HUES48 (cell line): ENCODE measurements around the gene NKX2-4.
A peak's percentile ranks its signal among the peaks of the same experiment; 100 is the strongest.

Source experiments
- H3K27ac ChIP-seq: one replicate; pipeline ENCODE4 v1.7.0; 2013; ENCODE audit warnings: low read depth, low read length, inconsistent platforms
- H3K27me3 ChIP-seq: 2 replicates; pipeline ENCODE4 v1.6.1; 2013; ENCODE audit warnings: mild to moderate bottlenecking, low read length; ENCODE audit not compliant: control insufficient read depth, insufficient read depth
- H3K36me3 ChIP-seq: 2 replicates; pipeline ENCODE4 v1.6.1; 2013; ENCODE audit warnings: low read length; ENCODE audit not compliant: control insufficient read depth, insufficient read depth
- H3K4me1 ChIP-seq: 2 replicates; pipeline ENCODE4 v1.6.1; 2013; ENCODE audit warnings: mild to moderate bottlenecking, low read length; ENCODE audit not compliant: control insufficient read depth, insufficient read depth
- H3K4me3 ChIP-seq: 2 replicates; pipeline ENCODE4 v1.5.1; 2013; ENCODE audit warnings: mild to moderate bottlenecking, low read depth, low read length
- H3K9ac ChIP-seq: 2 replicates; pipeline ENCODE4 v1.6.1; 2013; ENCODE audit warnings: mild to moderate bottlenecking, low read depth, low read length, moderate library complexity
- H3K9me3 ChIP-seq: 2 replicates; pipeline ENCODE4 v1.6.1; 2013; ENCODE audit warnings: low read length; ENCODE audit not compliant: control insufficient read depth, insufficient read depth

The NKX2-4 gene

GRCh38 chr20:21360705-21361104 lies 36.6 kb downstream of the NKX2-4 start:
- H3K4me1 ChIP-seq, result no peaks in the 10 kb centered on the region
- no peaks in the 10 kb centered on the region for H3K27me3 ChIP-seq
- H3K9ac ChIP-seq, result no peak overlapping the region
- no peaks in the 10 kb centered on the region for H3K9me3 ChIP-seq
- H3K27ac ChIP-seq, result no peak overlapping the region
- no peak overlapping the region for H3K4me3 ChIP-seq
- H3K36me3 ChIP-seq, result peaks cover 92% of the 10 kb centered on the region

- Histone ChIP-seq H3K9ac (no peak overlapping the region), H3K27ac (peak overlapping the region; percentile 40), H3K4me1 (no peaks in the 10 kb centered on the region), H3K36me3 (peaks cover 100% of the 10 kb centered on the region), H3K9me3 (no peaks in the 10 kb centered on the region), H3K27me3 (no peaks in the 10 kb centered on the region), H3K4me3 (no peak overlapping the region)
Observed at GRCh38 chr20:21358737-21359136, 38.6 kb downstream of the NKX2-4 start.

GRCh38 chr20:21357844-21358243 lies 39.5 kb downstream of the NKX2-4 start:
- Histone ChIP-seq H3K9ac (no peak overlapping the region), H3K36me3 (peaks cover 92% of the 10 kb centered on the region), H3K27me3 (no peaks in the 10 kb centered on the region), H3K4me3 (no peak overlapping the region), H3K9me3 (no peaks in the 10 kb centered on the region), H3K27ac (peak overlapping the region; percentile 40), H3K4me1 (no peaks in the 10 kb centered on the region)

GRCh38 chr20:21356386-21356785 lies 40.9 kb downstream of the NKX2-4 start:
- Histone ChIP-seq H3K4me1 (no peaks in the 10 kb centered on the region), H3K27ac (no peak overlapping the region), H3K4me3 (no peak overlapping the region), H3K27me3 (no peaks in the 10 kb centered on the region), H3K9me3 (no peaks in the 10 kb centered on the region), H3K9ac (no peak overlapping the region), H3K36me3 (peaks cover 87% of the 10 kb centered on the region)

- no peaks in the 10 kb centered on the region for H3K4me1 ChIP-seq
- H3K27ac ChIP-seq, result no peak overlapping the region
- H3K4me3 ChIP-seq, result no peak overlapping the region
- no peaks in the 10 kb centered on the region for H3K27me3 ChIP-seq
- H3K9ac ChIP-seq, result no peak overlapping the region
- no peaks in the 10 kb centered on the region for H3K9me3 ChIP-seq
- H3K36me3 ChIP-seq, result peaks cover 87% of the 10 kb centered on the region
Observed at GRCh38 chr20:21355981-21356380, 41.3 kb downstream of the NKX2-4 start.

GRCh38 chr20:21353236-21353635 lies 44.1 kb downstream of the NKX2-4 start:
- Histone ChIP-seq H3K36me3 (peaks cover 84% of the 10 kb centered on the region), H3K9me3 (no peaks in the 10 kb centered on the region), H3K4me3 (no peak overlapping the region), H3K4me1 (no peaks in the 10 kb centered on the region), H3K27ac (no peak overlapping the region), H3K9ac (no peak overlapping the region), H3K27me3 (no peaks in the 10 kb centered on the region)

GRCh38 chr20:21352703-21353102 lies 44.6 kb downstream of the NKX2-4 start:
- Histone ChIP-seq H3K27ac (no peak overlapping the region), H3K27me3 (no peaks in the 10 kb centered on the region), H3K9ac (no peak overlapping the region), H3K36me3 (peaks cover 84% of the 10 kb centered on the region), H3K9me3 (no peaks in the 10 kb centered on the region), H3K4me1 (no peaks in the 10 kb centered on the region), H3K4me3 (no peak overlapping the region)
